B cell (primary cell): ENCODE data around the gene FBXO9. TPM values are rescaled to one million over a fixed set of nuclear protein-coding genes. Genes with fewer than 3 reads are reported as not detected.
"Not testable (repeated sequence)": the region's sequence is repeated elsewhere in the genome, so short reads cannot be mapped to it uniquely, and the experiment has no call there.

Experiments used
- ATAC-seq: fragments of 200-7000 bp; cut with Tn5 transposase; one replicate; pipeline ENCODE4 v1.10.0; 2021; ENCODE audit warnings: low read depth, mild to moderate bottlenecking, moderate number of reproducible peaks, moderate library complexity
- CTCF ChIA-PET: fragments of 350-600 bp; sonication (Branson Sonifier 250); formaldehyde crosslinking; loops from one replicate; lab custom pipeline; 2021; ENCODE audit warnings: antibody characterized with exemption, inconsistent platforms; lab: Charles Lee
- POLR2A ChIA-PET: fragments of 350-600 bp; sonication (Branson Sonifier 250); formaldehyde crosslinking; loops from one replicate; lab custom pipeline; 2021; ENCODE audit warnings: antibody characterized with exemption; lab: Charles Lee
- DNase-seq: peaks from one replicate; pipeline ENCODE4 v3.0.0; 2013
- H2AFZ ChIP-seq: 2 replicates; pipeline ENCODE4 v1.6.1; 2012; ENCODE audit warnings: mild to moderate bottlenecking, low read depth, low read length; ENCODE audit not compliant: insufficient read depth, poor library complexity, severe bottlenecking
- H3K27ac ChIP-seq, 2 donors: 1 replicate in 1 of 2; 2 replicates in 1 of 2; pipeline ENCODE4 v1.5.1; 2012 to 2013; ENCODE audit warnings: low read length in 2 of 2, mild to moderate bottlenecking in 2 of 2, moderate library complexity in 1 of 2
- H3K27me3 ChIP-seq, 4 experiments: fragments of 200-600 bp in 1 of 4; sonication (generic) in 1 of 4; replicated peaks in 1 of 4; 1 replicate in 2 of 4; 2 replicates in 2 of 4; pipeline versions ENCODE4 v1.6.1 to v1.7.0; 2013 to 2016; ENCODE audit warnings: low read length in 3 of 4, mild to moderate bottlenecking in 2 of 4, mixed read lengths in 1 of 4, moderate library complexity in 1 of 4; ENCODE audit not compliant: insufficient read depth in 4 of 4, control insufficient read depth in 3 of 4; ENCODE audit errors: control extremely low read depth in 1 of 4
- H3K36me3 ChIP-seq, 2 experiments: replicated peaks in 1 of 2; 1 replicate in 1 of 2; 2 replicates in 1 of 2; pipeline versions ENCODE4 v1.6.1 to v1.7.1; 2013; ENCODE audit warnings: low read length in 1 of 2; ENCODE audit not compliant: insufficient read depth in 2 of 2, control insufficient read depth in 1 of 2; ENCODE audit errors: control extremely low read depth in 1 of 2, extremely low read depth in 1 of 2
- H3K4me1 ChIP-seq, 2 donors: fragments of 200-600 bp in 1 of 2; sonication (generic) in 1 of 2; 1 replicate in 1 of 2; 2 replicates in 1 of 2; pipeline versions ENCODE4 v1.5.1 to v1.6.1; 2013 to 2017; ENCODE audit warnings: low read length in 2 of 2; ENCODE audit not compliant: control insufficient read depth in 2 of 2, insufficient read depth in 2 of 2
- H3K4me2 ChIP-seq: replicated peaks from 2 replicates; pipeline ENCODE3; 2012; ENCODE audit warnings: mild to moderate bottlenecking, low read depth, low read length; ENCODE audit not compliant: poor library complexity, severe bottlenecking
- H3K4me3 ChIP-seq, 5 experiments: fragments of 200-600 bp in 1 of 5; sonication (generic) in 1 of 5; 1 replicate in 3 of 5; 2 replicates in 2 of 5; pipeline versions ENCODE4 v1.5.1 to v1.7.0; 2011 to 2016; ENCODE audit warnings: low read length in 4 of 5, mild to moderate bottlenecking in 4 of 5, low read depth in 2 of 5, control low read depth in 1 of 5, moderate library complexity in 1 of 5; ENCODE audit not compliant: insufficient read depth in 1 of 5; ENCODE audit errors: control extremely low read depth in 1 of 5, extremely low read depth in 1 of 5
- H3K79me2 ChIP-seq: fragments of 200-600 bp; sonication (generic); one replicate; pipeline ENCODE4 v1.6.0; 2016; ENCODE audit warnings: low read length; ENCODE audit not compliant: control insufficient read depth, insufficient read depth
- H3K9ac ChIP-seq: fragments of 200-600 bp; sonication (generic); 2 replicates; pipeline ENCODE4 v1.6.1; 2017; ENCODE audit warnings: mild to moderate bottlenecking, low read length, moderate library complexity
- H3K9me3 ChIP-seq, 3 donors: one replicate each; pipeline versions ENCODE4 v1.6.1 to v1.7.1; 2013; ENCODE audit warnings: low read length in 2 of 3; ENCODE audit not compliant: control insufficient read depth in 2 of 3, insufficient read depth in 1 of 3; ENCODE audit errors: control extremely low read depth in 1 of 3
- H4K20me1 ChIP-seq: 2 replicates; pipeline ENCODE4 v1.6.0; 2012; ENCODE audit warnings: mild to moderate bottlenecking, low read length; ENCODE audit not compliant: insufficient read depth, control insufficient read depth, poor library complexity, severe bottlenecking
- H3K27ac Mint-ChIP-seq: one replicate; pipeline ENCODE4 v1.8.0; 2021; ENCODE audit warnings: mixed read lengths
- H3K27me3 Mint-ChIP-seq: one replicate; pipeline ENCODE4 v1.8.0; 2021; ENCODE audit warnings: mixed read lengths
- H3K4me1 Mint-ChIP-seq: one replicate; pipeline ENCODE4 v1.8.0; 2021; ENCODE audit warnings: mixed read lengths
- H3K4me3 Mint-ChIP-seq: one replicate; pipeline ENCODE4 v1.8.0; 2021; ENCODE audit warnings: mixed read lengths
- H3K9me3 Mint-ChIP-seq: one replicate; pipeline ENCODE4 v1.8.0; 2022; ENCODE audit warnings: mixed read lengths; ENCODE audit not compliant: insufficient read depth
- EZH2 ChIP-seq: IDR thresholded peaks from 2 replicates; pipeline ENCODE4 v1.6.1; 2012; ENCODE audit warnings: borderline replicate concordance, low read depth, mild to moderate bottlenecking, moderate library complexity, low read length; ENCODE audit not compliant: insufficient read depth, poor library complexity, severe bottlenecking
- WGBS: methylation state at CpG from one replicate; pipeline ENCODE4 v1.1.5; 2013; ENCODE audit warnings: missing lambda C conversion rate; ENCODE audit not compliant: insufficient coverage; 5-methylcytosine and 5-hydroxymethylcytosine counted together
- intact Hi-C: fragments of 100-400 bp; cut with micrococcal nuclease; formaldehyde crosslinking; loops from one replicate; pipeline ENCODE4 v1.10.0; 2022
- polyA plus RNA-seq: library from polyadenylated mRNA; depleted of rRNA; stranded (reverse); fragments of >200 nt; gene quantifications from 2 replicates; pipeline ENCODE4 v1.2.3, GENCODE V29; 2012
- total RNA-seq, 2 donors: library from RNA; stranded (reverse); fragments of 120-200 nt in 1 of 2; gene quantifications; 1 replicate in 1 of 2; 2 replicates in 1 of 2; pipeline versions ENCODE4 v1.2.3 to v1.2.4, GENCODE V29; 2013 to 2022
- TF ChIP-seq, protein P1 (sequence below): fragments of 200-600 bp; IDR thresholded peaks from one replicate; pipeline ENCODE4 v1.8.0; 2022; ENCODE audit warnings: antibody characterized with exemption, mild to moderate bottlenecking

Gene FBXO9
- total and polyA plus RNA-seq, 2 donors (not counting 1 experiment from before 2014, with no cell fraction given), result 105 TPM

DNA sequence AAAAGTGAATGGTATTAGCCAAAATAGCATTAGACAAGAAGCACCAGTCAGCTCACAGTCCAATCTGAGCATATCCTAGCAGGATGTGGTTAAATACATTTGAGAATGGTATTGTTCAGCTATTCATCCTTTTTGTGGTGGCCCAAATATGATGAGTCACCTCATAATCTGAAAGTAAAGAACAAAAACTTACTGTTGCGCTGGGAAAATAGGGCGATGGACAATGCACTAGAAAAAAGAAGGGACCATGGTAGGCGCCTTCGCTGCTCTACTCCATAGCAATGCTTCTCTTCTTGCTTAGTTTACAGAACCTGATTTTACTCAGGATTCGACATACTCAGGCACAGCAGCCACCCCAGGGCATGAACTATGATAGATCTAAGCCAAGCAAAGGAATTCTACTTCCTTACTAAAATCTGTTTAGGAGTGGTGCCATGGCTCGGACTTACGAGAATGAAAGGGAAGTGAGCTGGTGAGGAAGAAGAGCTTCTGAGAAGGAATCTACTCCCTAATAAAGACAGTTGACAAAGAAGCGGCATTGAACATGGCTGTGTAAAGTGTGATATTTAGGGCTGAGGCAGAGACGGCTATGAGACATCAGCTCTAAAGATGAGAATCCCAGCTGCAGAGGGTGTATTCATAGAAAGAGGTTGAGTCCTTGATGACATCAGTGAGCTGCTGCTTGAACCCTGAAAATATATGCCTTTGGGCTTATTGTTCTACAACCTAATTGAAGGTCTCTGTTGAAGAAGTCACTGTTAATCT is 16.6 kb upstream of the FBXO9 start:
- Mint-ChIP-seq H3K4me3 (no peak overlapping the region), H3K27ac (no peak overlapping the region), H3K27me3 (no peaks in the 10 kb centered on the region), H3K4me1 (peaks cover 16% of the 10 kb centered on the region), H3K9me3 (no peaks in the 10 kb centered on the region)
- Histone ChIP-seq H2AFZ (no peak overlapping the region), H3K27ac (no peak overlapping the region), H3K9ac (no peak overlapping the region), H3K79me2 (no peaks in the 10 kb centered on the region), H4K20me1 (no peaks in the 10 kb centered on the region), H3K4me1 (peaks cover 0 to 7% of the 10 kb centered on the region in 2 donors), H3K27me3 (no peaks in the 10 kb centered on the region), H3K4me2 (no peak overlapping the region), H3K9me3 (no peaks in the 10 kb centered on the region), H3K36me3 (peaks cover 0 to 3% of the 10 kb centered on the region in 2 experiments), H3K4me3 (no peak overlapping the region)
- POLR2A ChIA-PET, result no interaction called here
- ATAC-seq, result no peak
- no peak for DNase-seq
- intact Hi-C loops, result no loop called here
- CTCF ChIA-PET, result interaction anchor here (0.6 to 1.2 kb wide), 2 partner anchors 7 to 678 kb away, joined by 3 to 4 read pairs; no protein-coding TSS in a partner anchor
- TF ChIP-seq, protein P1, sequence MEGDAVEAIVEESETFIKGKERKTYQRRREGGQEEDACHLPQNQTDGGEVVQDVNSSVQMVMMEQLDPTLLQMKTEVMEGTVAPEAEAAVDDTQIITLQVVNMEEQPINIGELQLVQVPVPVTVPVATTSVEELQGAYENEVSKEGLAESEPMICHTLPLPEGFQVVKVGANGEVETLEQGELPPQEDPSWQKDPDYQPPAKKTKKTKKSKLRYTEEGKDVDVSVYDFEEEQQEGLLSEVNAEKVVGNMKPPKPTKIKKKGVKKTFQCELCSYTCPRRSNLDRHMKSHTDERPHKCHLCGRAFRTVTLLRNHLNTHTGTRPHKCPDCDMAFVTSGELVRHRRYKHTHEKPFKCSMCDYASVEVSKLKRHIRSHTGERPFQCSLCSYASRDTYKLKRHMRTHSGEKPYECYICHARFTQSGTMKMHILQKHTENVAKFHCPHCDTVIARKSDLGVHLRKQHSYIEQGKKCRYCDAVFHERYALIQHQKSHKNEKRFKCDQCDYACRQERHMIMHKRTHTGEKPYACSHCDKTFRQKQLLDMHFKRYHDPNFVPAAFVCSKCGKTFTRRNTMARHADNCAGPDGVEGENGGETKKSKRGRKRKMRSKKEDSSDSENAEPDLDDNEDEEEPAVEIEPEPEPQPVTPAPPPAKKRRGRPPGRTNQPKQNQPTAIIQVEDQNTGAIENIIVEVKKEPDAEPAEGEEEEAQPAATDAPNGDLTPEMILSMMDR, result no peak
- WGBS, result 58% methylated on average over 4 of the region's 9 CpGs

DNA sequence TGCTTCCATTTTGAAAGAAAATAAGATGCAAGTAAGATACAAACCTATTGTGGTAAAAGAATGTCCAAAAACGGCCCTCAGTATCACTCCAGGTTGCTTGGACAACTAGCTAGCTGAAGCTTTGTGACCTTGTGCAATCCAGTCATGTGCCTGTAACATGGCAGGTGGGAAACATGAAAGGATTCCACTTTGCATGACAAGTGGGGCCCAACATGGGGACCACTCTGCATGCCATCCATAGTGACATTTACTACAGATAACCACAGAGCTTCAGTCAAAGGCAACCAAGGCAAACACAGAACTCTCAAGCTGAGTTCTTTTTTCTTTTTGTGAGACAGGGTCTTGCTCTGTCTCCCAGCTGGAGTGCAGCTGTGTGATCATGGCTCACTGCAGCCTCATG is 15.8 kb upstream of the FBXO9 start:
- intact Hi-C loops, result no loop called here
- ChIA-PET POLR2A (no interaction called here), CTCF (no interaction called here)
- no peak for TF ChIP-seq EZH2
- TF ChIP-seq, protein P1, result no peak
- no peak overlapping the region for H3K4me3 ChIP-seq
- H3K27ac Mint-ChIP-seq, result no peak overlapping the region
- H3K9me3 ChIP-seq, result no peaks in the 10 kb centered on the region
- no peak for DNase-seq
- H3K9me3 Mint-ChIP-seq, result no peaks in the 10 kb centered on the region
- H3K9ac ChIP-seq, result no peak overlapping the region
- H2AFZ ChIP-seq, result no peak overlapping the region
- WGBS, result 73% methylated on average over 1 of the region's 1 CpG
- H3K27me3 Mint-ChIP-seq, result no peaks in the 10 kb centered on the region
- no peak for ATAC-seq
- no peak overlapping the region for H3K4me3 Mint-ChIP-seq
- no peak overlapping the region for H3K4me2 ChIP-seq
- H3K36me3 ChIP-seq, result peaks cover 0 to 3% of the 10 kb centered on the region in 2 experiments
- H3K27ac ChIP-seq, result no peak overlapping the region
- H4K20me1 ChIP-seq, result no peaks in the 10 kb centered on the region
- H3K4me1 ChIP-seq, result peaks cover 0 to 7% of the 10 kb centered on the region in 2 donors
- H3K79me2 ChIP-seq, result no peaks in the 10 kb centered on the region
- H3K27me3 ChIP-seq, result no peaks in the 10 kb centered on the region
- H3K4me1 Mint-ChIP-seq, result peaks cover 18% of the 10 kb centered on the region

DNA sequence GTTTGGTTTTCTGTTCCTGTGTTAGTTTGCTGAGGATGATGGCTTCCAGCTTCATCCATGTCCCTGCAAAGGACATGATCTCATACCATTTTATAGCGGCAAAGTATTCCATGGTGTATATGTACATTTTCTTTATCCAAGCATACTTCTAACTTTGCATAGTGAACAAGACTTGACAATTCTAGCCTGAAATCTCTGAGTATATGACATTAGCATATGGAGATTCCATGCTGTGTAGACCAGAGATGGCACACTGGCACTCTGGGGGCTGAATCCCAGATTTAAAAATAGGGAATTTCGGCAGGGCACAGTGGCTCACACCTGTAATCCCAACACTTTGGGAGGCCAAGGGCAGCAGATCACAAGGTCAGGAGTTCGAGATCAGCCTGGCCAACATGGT is 13.1 kb upstream of the FBXO9 start:
- H3K4me2 ChIP-seq, H3K27me3 Mint-ChIP-seq, H3K4me3 Mint-ChIP-seq, POLR2A ChIA-PET, H2AFZ ChIP-seq, H3K27ac ChIP-seq, H3K79me2 ChIP-seq, H3K27me3 ChIP-seq, H3K9ac ChIP-seq, DNase-seq, H3K9me3 Mint-ChIP-seq, H3K4me1 ChIP-seq, ATAC-seq, H3K9me3 ChIP-seq, H3K4me3 ChIP-seq, H4K20me1 ChIP-seq, H3K27ac Mint-ChIP-seq, H3K36me3 ChIP-seq, intact Hi-C loops: not testable (repeated sequence)
- H3K4me1 Mint-ChIP-seq, result peaks cover 27% of the 10 kb centered on the region
- CTCF ChIA-PET, result interaction anchor here (0.7 kb wide), 1 partner anchor 56 kb away, joined by 3 read pairs; no protein-coding TSS in a partner anchor
- WGBS, result 100% methylated on average over 1 of the region's 3 CpGs
